Eye (tissue), 1 donor: ENCODE measurements around the gene RCOR2.
"Not testable (repeated sequence)": the region's sequence is repeated elsewhere in the genome, so short reads cannot be mapped to it uniquely, and the experiment has no call there.

ENCODE experiments used
- DNase-seq: peaks from one replicate; pipeline ENCODE4 v3.0.0-alpha.2; 2015

Gene RCOR2

DNA sequence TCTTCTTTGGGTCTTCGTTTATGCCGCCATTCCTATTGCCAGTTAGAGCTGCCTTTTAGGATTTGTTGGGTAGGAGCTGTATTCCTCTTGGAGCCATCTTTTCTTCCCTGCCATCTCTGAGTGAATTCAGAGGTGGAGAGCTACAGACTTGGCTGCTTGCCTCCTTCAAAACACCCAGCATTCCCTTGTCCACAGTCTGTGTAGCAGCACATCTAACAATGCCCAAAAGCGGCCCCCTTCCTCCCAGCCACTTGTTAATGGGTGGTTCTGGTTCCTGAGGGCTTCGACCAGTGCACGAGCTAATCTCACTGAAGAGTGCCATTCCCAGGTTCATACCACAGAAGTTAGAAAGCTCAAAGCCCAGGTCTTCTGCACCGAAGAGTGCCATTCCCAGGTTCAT lies 40.3 kb downstream of the RCOR2 start:
- DNase-seq, result no peak

DNA sequence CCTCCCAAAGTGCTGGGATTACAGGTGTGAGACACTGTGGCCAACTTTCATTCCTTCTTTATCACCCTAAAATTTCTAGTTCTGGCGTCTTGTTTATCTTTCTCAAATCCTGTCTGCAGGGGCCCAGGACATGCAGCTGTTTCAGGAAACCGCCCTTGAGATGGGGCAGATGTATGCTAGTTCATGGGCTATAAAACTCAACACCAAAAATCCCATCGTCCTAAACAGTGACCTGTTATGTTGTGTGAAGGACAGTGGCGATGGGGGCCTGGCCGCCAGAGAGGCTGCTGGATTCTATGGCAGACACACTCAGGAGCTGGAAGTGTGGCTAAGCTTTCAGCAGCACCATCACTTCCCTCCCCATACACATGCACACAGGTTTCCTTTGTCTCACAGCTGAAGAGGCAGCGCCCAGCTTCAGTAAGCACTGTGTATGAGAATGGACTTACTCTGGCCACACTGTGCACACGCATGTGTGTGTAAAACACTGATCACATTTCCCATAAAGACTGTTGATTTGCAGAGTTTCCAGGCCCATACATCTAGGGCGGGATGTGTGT lies 41.4 kb downstream of the RCOR2 start:
- no peak for DNase-seq

DNA sequence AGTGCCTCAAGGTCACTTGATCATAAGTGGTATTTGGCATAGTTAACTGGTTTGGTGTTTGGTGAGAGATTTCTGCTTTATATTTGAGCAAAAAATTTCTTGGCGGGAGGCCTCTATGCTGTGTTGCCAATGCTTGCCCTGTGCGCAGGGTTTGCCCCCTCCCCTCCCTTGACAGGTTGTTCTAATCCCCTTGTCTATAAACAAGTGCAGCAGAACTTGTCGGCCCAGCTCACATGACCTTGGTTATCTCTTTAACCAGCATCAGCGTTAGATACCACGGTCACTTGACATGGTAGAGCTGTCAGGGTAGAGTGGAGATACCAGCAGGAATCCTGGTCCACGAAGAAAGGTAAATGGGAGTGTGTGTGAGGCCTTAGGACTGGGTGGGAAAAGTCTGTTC lies 42.5 kb downstream of the RCOR2 start:
- no peak for DNase-seq

DNA sequence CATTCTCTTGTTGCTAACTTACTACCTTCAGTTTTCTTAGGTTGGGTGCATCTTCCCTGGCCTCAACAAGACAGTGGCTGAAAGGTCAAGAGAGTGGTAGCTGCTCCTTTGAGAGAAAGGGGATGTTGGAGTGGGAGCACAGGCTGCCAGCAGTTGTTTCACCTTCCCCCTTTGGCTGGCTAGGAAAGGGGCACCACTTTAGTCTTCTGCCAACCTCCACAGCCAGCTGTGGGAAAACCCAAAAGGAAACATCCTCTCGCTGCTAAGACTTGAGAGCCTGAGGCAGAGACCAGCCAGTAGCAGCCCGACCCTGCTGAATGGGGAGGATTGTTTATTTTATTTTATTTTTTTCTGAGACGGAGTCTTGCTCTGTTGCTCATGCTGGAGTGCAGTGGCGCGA lies 43.7 kb downstream of the RCOR2 start:
- no peak for DNase-seq

DNA sequence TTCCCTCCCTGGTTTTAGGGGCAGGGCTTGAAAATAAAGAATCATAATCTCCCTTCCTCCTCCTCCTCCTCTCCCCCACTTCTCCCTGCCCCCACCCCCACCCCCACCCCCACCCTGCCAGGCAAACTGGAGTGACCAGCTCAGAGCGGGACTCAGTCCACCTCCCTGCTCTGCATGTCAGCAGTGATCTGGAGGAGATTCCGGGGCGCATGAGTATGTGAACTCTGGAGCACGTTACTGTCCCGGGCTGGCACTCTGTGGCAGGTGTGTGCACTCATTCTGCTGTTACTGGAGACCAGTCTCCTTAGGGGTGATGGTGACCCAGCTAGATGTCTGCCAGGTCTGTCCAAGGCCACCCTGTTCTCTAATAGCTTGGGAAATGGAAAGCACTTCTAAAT lies 44.2 kb downstream of the RCOR2 start:
- no peak for DNase-seq

DNA sequence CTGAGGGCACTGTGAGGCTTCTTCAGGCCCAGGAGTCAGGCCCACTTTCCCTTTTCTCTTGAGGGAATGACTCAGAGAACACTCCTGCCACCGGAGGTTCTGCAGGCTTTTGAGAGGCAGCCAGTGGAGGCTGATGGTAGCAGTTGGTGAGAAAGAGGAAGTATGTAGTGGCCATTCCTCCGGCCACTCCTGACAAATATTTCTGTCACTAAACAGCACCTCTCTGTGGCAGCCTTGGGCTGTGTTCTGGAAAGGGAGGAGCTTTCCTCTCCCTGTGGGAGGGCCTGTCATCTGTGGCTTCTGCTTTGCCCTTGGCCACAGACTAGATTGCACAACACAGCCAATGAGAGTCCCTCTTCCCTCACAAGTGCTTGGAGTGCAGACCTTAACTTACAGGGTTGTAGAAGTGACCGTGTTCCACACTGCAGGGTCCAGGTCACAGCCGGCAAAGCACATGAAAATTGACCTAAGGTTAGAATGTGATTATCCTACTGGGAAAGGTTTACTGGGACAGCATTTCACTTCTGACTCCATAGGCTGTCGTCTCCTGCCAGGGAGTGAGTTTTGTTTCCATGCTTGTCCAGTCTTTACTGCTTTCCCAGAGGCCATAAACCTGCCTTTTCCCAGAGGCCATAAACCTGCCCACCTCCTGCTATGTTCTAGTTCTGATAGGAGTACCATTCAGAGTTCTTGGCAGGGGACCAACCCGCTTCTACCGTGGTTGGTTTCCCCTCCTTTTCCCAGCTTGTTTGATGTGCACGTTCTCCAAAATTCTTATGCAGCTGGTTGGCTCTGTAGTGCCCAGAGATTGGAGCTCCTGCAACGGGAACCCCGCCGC lies 44.8 kb downstream of the RCOR2 start:
- peak; percentile 78 for DNase-seq

DNA sequence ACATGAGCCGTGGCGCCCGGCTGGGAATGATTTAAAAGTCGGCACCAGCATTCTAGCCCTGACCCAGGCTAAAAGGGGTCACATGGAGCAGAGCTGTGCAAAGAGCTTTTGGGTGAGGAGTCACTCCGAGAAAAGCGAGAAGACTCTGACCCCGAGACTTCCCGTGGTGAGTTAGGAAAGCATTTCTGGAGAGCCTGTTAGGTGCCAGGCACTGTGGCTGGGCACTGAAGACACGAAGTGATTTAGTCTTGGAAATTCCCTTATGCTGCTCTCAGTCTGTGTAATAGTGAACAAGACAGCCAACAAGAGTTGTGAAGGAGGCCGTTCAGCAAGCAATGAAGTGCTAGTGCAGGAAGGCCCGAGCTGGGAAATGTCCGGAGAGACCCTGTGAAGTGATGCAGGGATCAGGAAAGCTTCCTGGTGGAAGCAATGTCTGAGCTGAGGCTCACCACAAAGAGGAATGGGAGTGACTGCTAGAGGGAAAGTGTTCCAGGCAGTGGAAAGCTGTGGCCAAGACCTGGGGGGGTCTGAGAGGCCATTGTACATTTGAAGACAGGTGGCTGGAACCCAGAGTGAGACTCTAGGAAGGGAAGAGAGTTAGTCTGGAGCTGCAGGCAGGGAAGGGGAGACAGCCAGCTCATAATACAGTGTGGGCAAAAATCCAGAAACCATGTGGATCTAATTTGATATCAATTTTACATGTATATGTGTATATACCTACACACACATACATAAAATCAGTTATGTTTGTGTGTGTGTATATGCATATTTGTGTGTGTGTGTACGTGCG lies 46.4 kb downstream of the RCOR2 start:
- DNase-seq, result no peak

DNA sequence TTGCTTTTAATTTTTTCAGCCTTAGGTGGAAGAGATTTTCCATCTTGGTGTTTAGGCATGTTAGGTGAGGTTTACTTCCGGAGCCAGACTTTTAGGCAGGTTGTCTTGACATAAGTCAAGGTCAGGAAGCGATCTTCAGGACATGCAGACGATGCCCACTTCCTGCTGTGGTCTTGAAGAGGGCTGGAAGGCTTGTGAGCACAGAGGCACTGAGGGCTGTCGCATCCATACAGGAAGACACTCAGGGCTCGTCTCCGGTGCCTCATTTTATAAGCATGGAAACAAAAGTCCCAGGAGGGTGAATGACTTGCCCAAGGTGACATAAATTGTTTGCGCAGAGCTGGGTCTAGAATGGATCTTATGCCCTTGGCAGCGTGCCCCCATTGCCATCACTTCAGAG lies 47.3 kb downstream of the RCOR2 start:
- DNase-seq, result no peak

DNA sequence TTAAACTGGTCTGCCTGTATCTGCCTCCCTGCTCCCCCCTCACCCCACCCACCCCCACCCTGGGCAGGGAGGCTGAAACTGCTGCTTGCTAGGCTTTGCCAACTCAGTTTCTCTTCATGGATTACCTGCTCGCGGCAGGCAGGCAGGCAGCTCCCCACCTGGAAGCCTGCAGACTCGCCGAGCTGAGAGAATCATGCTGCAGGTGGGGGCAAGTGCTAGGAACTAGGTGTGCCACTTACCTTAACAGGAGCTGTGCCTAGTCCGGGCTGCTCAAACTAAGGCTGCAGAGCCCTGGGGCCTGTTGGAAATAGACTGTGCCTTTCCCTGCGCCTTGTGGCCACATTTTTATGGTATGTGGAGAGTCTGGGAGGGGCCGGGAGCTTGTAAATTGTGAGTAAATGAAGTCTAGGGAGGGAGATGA lies 47.8 kb downstream of the RCOR2 start:
- no peak for DNase-seq

DNA sequence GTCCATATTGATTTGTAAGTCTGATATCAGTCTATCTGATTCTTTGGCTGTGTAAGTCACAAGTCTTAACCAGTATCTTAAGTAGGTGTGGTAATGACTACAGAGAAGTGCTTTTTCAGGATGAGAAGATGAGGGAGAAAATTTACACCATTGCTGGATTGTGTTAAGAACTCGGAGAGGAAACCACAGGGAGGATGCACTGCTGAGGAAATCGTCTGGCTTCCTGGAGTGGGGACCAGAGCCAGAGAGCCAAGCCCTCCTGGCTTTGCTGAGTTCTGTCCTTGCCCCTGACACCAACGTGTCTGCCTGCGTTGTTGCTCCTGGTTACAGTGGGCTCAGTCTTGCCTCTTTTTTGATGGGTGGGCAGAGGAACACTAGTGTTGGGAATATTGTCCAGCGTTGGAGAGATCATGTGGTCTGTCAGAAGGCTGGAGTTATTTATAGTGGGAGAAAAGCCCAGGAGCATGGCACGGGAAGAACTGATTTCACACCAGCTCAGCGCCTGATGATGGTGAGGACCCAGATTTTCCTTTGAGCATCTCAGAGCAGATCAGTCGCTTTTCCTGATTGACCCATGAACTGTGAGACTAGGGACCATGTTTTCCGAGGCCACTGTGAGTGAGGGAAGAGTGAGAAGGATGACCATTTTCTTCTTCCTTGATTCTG lies 48.4 kb downstream of the RCOR2 start:
- DNase-seq, result no peak

DNA sequence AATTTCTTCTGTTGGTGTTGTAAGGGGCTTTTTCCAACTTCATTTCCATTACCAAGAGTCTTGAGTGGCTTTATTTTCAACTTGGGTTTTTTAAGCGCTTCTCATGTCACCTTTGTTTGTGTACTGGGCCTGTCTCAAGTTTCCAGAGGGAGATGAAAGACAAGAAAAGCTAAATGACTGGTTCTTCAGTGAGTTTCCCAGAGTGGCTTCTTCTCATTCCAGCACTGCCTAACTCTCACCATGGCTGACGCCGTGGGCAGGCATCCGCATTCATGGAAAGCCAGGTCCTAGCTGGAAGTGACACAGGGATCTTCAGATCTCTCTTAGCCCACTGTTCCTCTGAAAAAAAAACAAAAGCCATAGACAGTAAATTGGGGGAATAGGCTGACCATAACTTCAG lies 49.5 kb downstream of the RCOR2 start:
- no peak for DNase-seq

DNA sequence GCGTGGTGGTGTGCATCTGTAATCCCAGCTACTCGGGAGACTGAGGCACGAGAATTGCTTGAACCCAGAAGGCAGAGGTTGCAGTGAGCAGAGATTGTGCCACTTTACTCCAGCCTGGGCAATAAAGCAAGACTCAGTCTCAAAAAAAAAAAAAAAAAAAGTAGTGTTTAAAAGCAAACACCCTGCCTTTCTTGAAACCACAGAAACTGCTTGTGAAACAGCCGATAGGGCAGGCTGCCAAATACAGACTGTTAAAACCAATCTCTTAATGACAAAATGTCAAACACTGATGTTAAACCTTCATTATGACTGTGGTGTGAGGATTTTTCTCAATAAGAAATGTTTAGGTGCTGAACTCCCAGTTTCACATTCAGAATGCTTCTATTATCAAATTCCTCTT lies 50.8 kb downstream of the RCOR2 start:
- DNase-seq, result no peak

DNA sequence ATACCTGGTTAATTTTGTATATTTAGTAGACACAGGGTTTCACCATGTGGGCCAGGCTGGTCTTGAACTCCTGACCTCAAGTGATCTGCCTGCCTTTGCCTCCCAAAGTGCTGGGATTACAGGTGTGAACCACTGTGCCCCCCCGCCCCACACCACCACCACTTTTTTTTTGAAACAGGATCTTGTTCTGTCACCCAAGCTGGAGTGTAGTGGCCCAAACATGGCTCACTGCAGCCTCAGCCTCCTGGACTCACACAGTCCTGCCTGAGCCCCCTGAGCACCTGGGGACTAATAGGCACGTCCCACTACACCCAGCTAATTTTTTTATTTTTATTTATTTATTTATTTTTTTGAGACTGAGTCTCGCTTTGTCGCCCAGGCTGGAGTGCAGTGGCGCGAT lies 53.3 kb downstream of the RCOR2 start:
- not testable (repeated sequence) for DNase-seq

DNA sequence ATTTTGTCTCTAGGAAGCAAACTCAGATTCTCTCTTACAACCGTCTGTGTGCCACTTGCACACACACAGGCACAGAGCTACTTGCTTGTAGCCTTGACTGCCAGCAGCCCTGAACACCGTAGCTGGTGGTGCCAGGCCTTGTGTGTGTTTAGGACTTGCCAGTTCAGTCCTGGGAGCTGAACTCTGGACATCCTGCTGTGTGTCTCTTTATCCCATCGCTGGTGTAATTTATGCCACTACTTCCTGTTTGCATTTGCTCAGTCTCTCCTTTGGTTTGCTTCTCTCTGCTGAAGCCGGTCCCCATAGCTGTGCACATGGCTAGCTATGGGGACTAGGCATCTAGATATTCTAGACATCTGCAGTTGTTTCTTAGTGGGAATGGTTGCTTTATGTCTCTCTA lies 54.0 kb downstream of the RCOR2 start:
- no peak for DNase-seq
